ENCODE measurements around the gene DDX1. TPM values are rescaled to one million over a fixed set of nuclear protein-coding genes. Genes with fewer than 3 reads are reported as not detected.
A peak's percentile ranks its signal among the peaks of the same experiment; 100 is the strongest.
"Not testable (repeated sequence)": the region's sequence is repeated elsewhere in the genome, so short reads cannot be mapped to it uniquely, and the experiment has no call there.

Gene DDX1
- 71.6 and 77.3 TPM in 2 replicates for total RNA-seq (2012; rRNA removed)

- Histone ChIP-seq H3K4me1 (ENCODE audit: control insufficient read depth, insufficient read depth, low read length) (peaks cover 15% of the 10 kb centered on the region), H3K4me3 (ENCODE audit: low read length) (peak within 1 kb of the TSS; percentile 87), H3K27me3 (ENCODE audit: control insufficient read depth, insufficient read depth, low read length) (no peaks in the 10 kb centered on the region), H3K4me2 (ENCODE audit: low read length) (peak within 1 kb of the TSS; percentile 100), H3K36me3 (ENCODE audit: insufficient read depth, low read length) (peaks cover 21% of the 10 kb centered on the region), H3K9me3 (replicated peaks; ENCODE audit: low read length) (no peaks in the 10 kb centered on the region), H3K9ac (ENCODE audit: low read depth, low read length) (peak within 1 kb of the TSS; percentile 97)
These were observed at the start of gene DDX1 for GRCh38 chr2:15591692-15592463. Gene DDX1, plus strand, starts transcription at chr2:15591868. Its CDS starts 66 bp downstream, at chr2:15591934.

- not testable (repeated sequence) for H3K4me1 ChIP-seq (ENCODE audit: control insufficient read depth, insufficient read depth, low read length); H3K4me2 ChIP-seq (ENCODE audit: low read length); H3K27me3 ChIP-seq (ENCODE audit: control insufficient read depth, insufficient read depth, low read length)
These were observed 49.4 kb upstream of the DDX1 start for GRCh38 chr2:15542269-15542668.

GRCh38 chr2:15543053-15543452 lies 48.6 kb upstream of the DDX1 start:
- H3K4me2 ChIP-seq (ENCODE audit: low read length): no peak overlapping the region
- H3K27me3 ChIP-seq (ENCODE audit: control insufficient read depth, insufficient read depth, low read length): no peaks in the 10 kb centered on the region
- no peaks in the 10 kb centered on the region for H3K9me3 ChIP-seq (replicated peaks; ENCODE audit: low read length)
- H3K4me1 ChIP-seq (ENCODE audit: control insufficient read depth, insufficient read depth, low read length): no peaks in the 10 kb centered on the region
- H3K9ac ChIP-seq (ENCODE audit: low read depth, low read length): no peak overlapping the region
- no peak overlapping the region for H3K4me3 ChIP-seq (ENCODE audit: low read length)
- peaks cover 11% of the 10 kb centered on the region for H3K36me3 ChIP-seq (ENCODE audit: insufficient read depth, low read length)

More at GRCh38 chr2:15542269-15542668, 49.4 kb upstream of the DDX1 start:
- H3K9me3 ChIP-seq (replicated peaks; ENCODE audit: low read length); H3K9ac ChIP-seq (ENCODE audit: low read depth, low read length); H3K4me3 ChIP-seq (ENCODE audit: low read length): not testable (repeated sequence)
- peaks cover 11% of the 10 kb centered on the region for H3K36me3 ChIP-seq (ENCODE audit: insufficient read depth, low read length)

- Histone ChIP-seq H3K4me2 (ENCODE audit: low read length) (no peak overlapping the region), H3K4me1 (ENCODE audit: control insufficient read depth, insufficient read depth, low read length) (no peaks in the 10 kb centered on the region), H3K4me3 (ENCODE audit: low read length) (no peak overlapping the region), H3K36me3 (ENCODE audit: insufficient read depth, low read length) (peaks cover 11% of the 10 kb centered on the region), H3K9ac (ENCODE audit: low read depth, low read length) (no peak overlapping the region), H3K9me3 (replicated peaks; ENCODE audit: low read length) (no peaks in the 10 kb centered on the region), H3K27me3 (ENCODE audit: control insufficient read depth, insufficient read depth, low read length) (no peaks in the 10 kb centered on the region)
These were observed 48.1 kb upstream of the DDX1 start for GRCh38 chr2:15543541-15543940.

DNA sequence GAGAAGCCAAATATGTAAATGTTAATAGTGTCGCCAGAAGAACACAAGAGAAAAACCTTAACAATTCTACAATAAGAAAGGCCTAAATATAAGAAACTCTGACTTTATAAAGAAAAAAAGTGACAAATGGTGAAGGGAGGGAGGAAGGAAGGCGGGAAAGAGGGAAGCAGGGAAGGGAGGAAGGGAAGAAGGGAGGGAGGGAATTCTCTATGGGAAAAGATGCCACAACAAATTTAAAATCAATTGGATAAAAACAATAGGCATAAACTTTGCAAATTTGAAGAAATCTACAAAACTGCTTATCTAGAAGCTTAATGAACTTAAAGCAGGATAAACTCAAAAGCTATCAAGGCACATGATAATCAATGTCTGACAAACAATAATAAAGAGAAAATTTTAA lies 47.4 kb upstream of the DDX1 start:
- Histone ChIP-seq H3K9ac (ENCODE audit: low read depth, low read length) (no peak overlapping the region), H3K36me3 (ENCODE audit: insufficient read depth, low read length) (peaks cover 6% of the 10 kb centered on the region), H3K27me3 (ENCODE audit: control insufficient read depth, insufficient read depth, low read length) (no peaks in the 10 kb centered on the region), H3K4me3 (ENCODE audit: low read length) (no peak overlapping the region), H3K4me1 (ENCODE audit: control insufficient read depth, insufficient read depth, low read length) (no peaks in the 10 kb centered on the region), H3K9me3 (replicated peaks; ENCODE audit: low read length) (no peaks in the 10 kb centered on the region), H3K4me2 (ENCODE audit: low read length) (no peak overlapping the region)

- peaks cover 3% of the 10 kb centered on the region for H3K36me3 ChIP-seq (ENCODE audit: insufficient read depth, low read length)
- no peaks in the 10 kb centered on the region for H3K9me3 ChIP-seq (replicated peaks; ENCODE audit: low read length)
- no peak overlapping the region for H3K4me2 ChIP-seq (ENCODE audit: low read length)
- no peak overlapping the region for H3K9ac ChIP-seq (ENCODE audit: low read depth, low read length)
- H3K27me3 ChIP-seq (ENCODE audit: control insufficient read depth, insufficient read depth, low read length): no peaks in the 10 kb centered on the region
- no peaks in the 10 kb centered on the region for H3K4me1 ChIP-seq (ENCODE audit: control insufficient read depth, insufficient read depth, low read length)
- H3K4me3 ChIP-seq (ENCODE audit: low read length): no peak overlapping the region
These were observed 45.2 kb upstream of the DDX1 start for GRCh38 chr2:15546297-15547098.

GRCh38 chr2:15547115-15547876 lies 44.4 kb upstream of the DDX1 start:
- peaks cover 5% of the 10 kb centered on the region for H3K36me3 ChIP-seq (ENCODE audit: insufficient read depth, low read length)
- H3K9me3 ChIP-seq (replicated peaks; ENCODE audit: low read length): no peaks in the 10 kb centered on the region
- H3K4me1 ChIP-seq (ENCODE audit: control insufficient read depth, insufficient read depth, low read length): no peaks in the 10 kb centered on the region
- H3K4me2 ChIP-seq (ENCODE audit: low read length): no peak overlapping the region
- no peaks in the 10 kb centered on the region for H3K27me3 ChIP-seq (ENCODE audit: control insufficient read depth, insufficient read depth, low read length)
- no peak overlapping the region for H3K4me3 ChIP-seq (ENCODE audit: low read length)
- no peak overlapping the region for H3K9ac ChIP-seq (ENCODE audit: low read depth, low read length)

DNA sequence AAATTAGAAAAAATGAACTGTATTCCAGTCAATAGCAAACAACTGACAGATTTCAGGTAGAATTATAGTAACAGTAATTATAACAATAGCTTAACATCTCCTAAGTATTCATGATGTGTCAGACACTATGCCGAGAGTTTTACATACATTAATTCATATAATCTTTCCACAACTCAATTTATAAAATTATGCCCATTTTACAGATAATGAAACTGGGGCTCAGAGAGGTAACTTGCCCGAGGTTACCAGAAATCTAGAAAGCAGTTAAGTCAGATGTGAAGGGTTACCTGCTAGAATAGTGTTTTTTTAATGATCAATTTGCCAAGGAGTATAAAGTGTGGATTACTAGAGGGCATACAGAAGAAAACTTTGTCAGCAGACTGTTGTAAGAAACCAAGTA lies 42.7 kb upstream of the DDX1 start:
- Histone ChIP-seq H3K4me2 (ENCODE audit: low read length) (no peak overlapping the region), H3K4me3 (ENCODE audit: low read length) (no peak overlapping the region), H3K4me1 (ENCODE audit: control insufficient read depth, insufficient read depth, low read length) (no peaks in the 10 kb centered on the region), H3K36me3 (ENCODE audit: insufficient read depth, low read length) (peaks cover 8% of the 10 kb centered on the region), H3K9me3 (replicated peaks; ENCODE audit: low read length) (no peaks in the 10 kb centered on the region), H3K27me3 (ENCODE audit: control insufficient read depth, insufficient read depth, low read length) (no peaks in the 10 kb centered on the region), H3K9ac (ENCODE audit: low read depth, low read length) (no peak overlapping the region)

- Histone ChIP-seq H3K4me3 (ENCODE audit: low read length) (no peak overlapping the region), H3K9ac (ENCODE audit: low read depth, low read length) (no peak overlapping the region), H3K36me3 (ENCODE audit: insufficient read depth, low read length) (peaks cover 8% of the 10 kb centered on the region)
These were observed 38.1 kb upstream of the DDX1 start for GRCh38 chr2:15553519-15553918.

GRCh38 chr2:15553951-15554350 lies 37.7 kb upstream of the DDX1 start:
- H3K9ac ChIP-seq (ENCODE audit: low read depth, low read length): no peak overlapping the region
- H3K4me1 ChIP-seq (ENCODE audit: control insufficient read depth, insufficient read depth, low read length): no peaks in the 10 kb centered on the region
- H3K27me3 ChIP-seq (ENCODE audit: control insufficient read depth, insufficient read depth, low read length): no peaks in the 10 kb centered on the region
- H3K9me3 ChIP-seq (replicated peaks; ENCODE audit: low read length): no peaks in the 10 kb centered on the region
- no peak overlapping the region for H3K4me2 ChIP-seq (ENCODE audit: low read length)
- peaks cover 8% of the 10 kb centered on the region for H3K36me3 ChIP-seq (ENCODE audit: insufficient read depth, low read length)
- H3K4me3 ChIP-seq (ENCODE audit: low read length): no peak overlapping the region

More at GRCh38 chr2:15553519-15553918, 38.1 kb upstream of the DDX1 start:
- Histone ChIP-seq H3K9me3 (replicated peaks; ENCODE audit: low read length) (no peaks in the 10 kb centered on the region), H3K27me3 (ENCODE audit: control insufficient read depth, insufficient read depth, low read length) (no peaks in the 10 kb centered on the region), H3K4me1 (ENCODE audit: control insufficient read depth, insufficient read depth, low read length) (no peaks in the 10 kb centered on the region), H3K4me2 (ENCODE audit: low read length) (no peak overlapping the region)

DNA sequence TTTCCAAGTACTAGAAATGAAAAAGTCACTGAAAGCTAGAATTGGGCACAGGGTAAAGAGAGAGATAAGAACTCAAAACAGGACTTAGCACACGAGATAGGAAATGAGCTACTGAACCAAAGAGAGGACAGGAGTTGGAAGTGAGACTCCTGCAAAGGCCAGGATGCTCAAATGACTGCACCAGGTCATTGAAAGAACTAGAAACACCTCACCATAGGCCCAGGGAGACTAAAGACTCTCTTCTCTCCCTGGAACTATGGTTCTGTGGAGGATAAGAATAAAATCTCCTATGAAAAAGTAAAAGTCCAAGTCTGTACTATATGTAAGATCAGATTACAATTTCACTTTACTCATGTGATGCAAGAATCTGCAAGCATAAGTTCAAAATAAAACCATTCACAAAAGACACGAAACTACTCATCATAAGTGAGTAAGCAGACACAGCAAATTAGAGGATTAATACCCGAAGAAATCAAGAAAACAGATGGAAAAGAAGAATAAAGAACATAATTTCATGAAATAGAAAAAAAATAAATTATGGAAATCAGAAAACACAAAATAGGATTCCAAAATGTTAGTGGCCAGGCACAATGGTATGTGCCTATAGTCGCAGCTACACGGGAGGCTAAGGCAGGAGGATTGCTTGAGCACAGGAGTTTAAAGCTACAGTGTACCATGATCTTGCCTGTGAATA lies 37.0 kb upstream of the DDX1 start:
- Histone ChIP-seq H3K4me2 (ENCODE audit: low read length) (no peak overlapping the region), H3K9ac (ENCODE audit: low read depth, low read length) (no peak overlapping the region), H3K27me3 (ENCODE audit: control insufficient read depth, insufficient read depth, low read length) (no peaks in the 10 kb centered on the region), H3K36me3 (ENCODE audit: insufficient read depth, low read length) (peaks cover 8% of the 10 kb centered on the region), H3K4me3 (ENCODE audit: low read length) (no peak overlapping the region), H3K9me3 (replicated peaks; ENCODE audit: low read length) (no peaks in the 10 kb centered on the region), H3K4me1 (ENCODE audit: control insufficient read depth, insufficient read depth, low read length) (peaks cover 6% of the 10 kb centered on the region)

Data from skeletal muscle satellite cell (primary cell).